H9 (cell line): ENCODE results near the gene MEIS2. TPM values are rescaled to one million over a fixed set of nuclear protein-coding genes. Genes with fewer than 3 reads are reported as not detected.

Experiments used
- DNase-seq: peaks from one replicate; pipeline ENCODE4 v3.0.0-alpha.2; 2017
- H2AFZ ChIP-seq: one replicate; pipeline ENCODE4 v1.6.1; 2013; ENCODE audit warnings: mild to moderate bottlenecking, low read length, control low read depth, moderate library complexity
- H2AK5ac ChIP-seq: 2 replicates; pipeline ENCODE4 v1.6.1; 2013; ENCODE audit warnings: low read length, control low read depth, mixed read lengths; ENCODE audit not compliant: insufficient read length
- H2BK120ac ChIP-seq: one replicate; pipeline ENCODE4 v1.6.1; 2013; ENCODE audit warnings: low read depth, mild to moderate bottlenecking, low read length, control low read depth, inconsistent platforms; ENCODE audit not compliant: poor library complexity, severe bottlenecking
- H2BK12ac ChIP-seq: 2 replicates; pipeline ENCODE4 v1.6.1; 2013; ENCODE audit warnings: low read length, control low read depth, mixed read lengths, low read depth; ENCODE audit not compliant: insufficient read length
- H2BK15ac ChIP-seq: 2 replicates; pipeline ENCODE4 v1.6.1; 2013; ENCODE audit warnings: low read depth, low read length, control low read depth
- H2BK20ac ChIP-seq: one replicate; pipeline ENCODE4 v1.6.1; 2013; ENCODE audit warnings: low read depth, mild to moderate bottlenecking, low read length, control low read depth, inconsistent platforms; ENCODE audit not compliant: poor library complexity, severe bottlenecking
- H2BK5ac ChIP-seq: 2 replicates; pipeline ENCODE4 v1.6.1; 2013; ENCODE audit warnings: low read length, control low read depth, mixed read lengths; ENCODE audit not compliant: insufficient read length
- H3K14ac ChIP-seq: 2 replicates; pipeline ENCODE4 v1.6.1; 2013; ENCODE audit warnings: low read length, control low read depth; ENCODE audit not compliant: insufficient read depth
- H3K18ac ChIP-seq: 2 replicates; pipeline ENCODE4 v1.6.1; 2013; ENCODE audit warnings: low read depth, mild to moderate bottlenecking, mixed read lengths, low read length, control low read depth; ENCODE audit not compliant: insufficient read length
- H3K23ac ChIP-seq: 2 replicates; pipeline ENCODE4 v1.6.1; 2013; ENCODE audit warnings: low read length, control low read depth, mixed read lengths, low read depth; ENCODE audit not compliant: insufficient read length
- H3K23me2 ChIP-seq: 2 replicates; pipeline ENCODE4 v1.6.1; 2013; ENCODE audit warnings: low read depth, mild to moderate bottlenecking, mixed read lengths, low read length, control low read depth; ENCODE audit not compliant: insufficient read length, poor library complexity, severe bottlenecking
- H3K27ac ChIP-seq: 2 replicates; pipeline ENCODE4 v1.5.1; 2013; ENCODE audit warnings: low read length, control low read depth, mixed read lengths, low read depth; ENCODE audit not compliant: insufficient read length
- H3K27me3 ChIP-seq: 2 replicates; pipeline ENCODE4 v1.6.1; 2013; ENCODE audit warnings: low read length, control low read depth, inconsistent platforms; ENCODE audit not compliant: insufficient read depth
- H3K4ac ChIP-seq: 2 replicates; pipeline ENCODE4 v1.6.1; 2013; ENCODE audit warnings: low read depth, mild to moderate bottlenecking, control low read depth, inconsistent platforms, low read length, moderate library complexity
- H3K4me1 ChIP-seq: 2 replicates; pipeline ENCODE4 v1.6.1; 2013; ENCODE audit warnings: low read length, control low read depth, inconsistent platforms; ENCODE audit not compliant: insufficient read depth
- H3K4me2 ChIP-seq: 2 replicates; pipeline ENCODE4 v1.6.1; 2013; ENCODE audit warnings: low read length, control low read depth, mixed read lengths; ENCODE audit not compliant: insufficient read length, insufficient read depth
- H3K56ac ChIP-seq: 2 replicates; pipeline ENCODE4 v1.6.1; 2013; ENCODE audit warnings: low read depth, mild to moderate bottlenecking, mixed read lengths, low read length, control low read depth; ENCODE audit not compliant: insufficient read length
- H3K79me1 ChIP-seq: 2 replicates; pipeline ENCODE4 v1.6.1; 2013; ENCODE audit warnings: low read depth, mild to moderate bottlenecking, moderate library complexity, low read length, control low read depth, inconsistent platforms; ENCODE audit not compliant: insufficient read depth, poor library complexity, severe bottlenecking
- H3K79me2 ChIP-seq: 2 replicates; pipeline ENCODE4 v1.6.1; 2013; ENCODE audit warnings: low read length, control low read depth, inconsistent platforms; ENCODE audit not compliant: insufficient read depth
- H3K9ac ChIP-seq: 2 replicates; pipeline ENCODE4 v1.6.1; 2013; ENCODE audit warnings: low read length, control low read depth, mixed read lengths; ENCODE audit not compliant: insufficient read length; ENCODE audit errors: extremely low read depth
- H3K9me3 ChIP-seq: one replicate; pipeline ENCODE4 v1.6.1; 2013; ENCODE audit warnings: low read depth, low read length, inconsistent platforms; ENCODE audit not compliant: control insufficient read depth
- H3T11ph ChIP-seq: one replicate; pipeline ENCODE4 v1.6.1; 2013; ENCODE audit warnings: mild to moderate bottlenecking, low read length, control low read depth, inconsistent platforms
- H4K20me1 ChIP-seq: one replicate; pipeline ENCODE4 v1.6.1; 2013; ENCODE audit not compliant: control insufficient read depth, insufficient read length, insufficient read depth
- H4K5ac ChIP-seq: 2 replicates; pipeline ENCODE4 v1.6.1; 2013; ENCODE audit warnings: low read depth, mild to moderate bottlenecking, mixed read lengths, low read length, control low read depth; ENCODE audit not compliant: insufficient read length
- H4K8ac ChIP-seq: replicated peaks from 2 replicates; pipeline ENCODE4 v1.6.1; 2013; ENCODE audit warnings: low read length, control low read depth, mixed read lengths, low read depth; ENCODE audit not compliant: insufficient read length
- H4K91ac ChIP-seq: 2 replicates; pipeline ENCODE4 v1.6.1; 2013; ENCODE audit warnings: low read depth, mild to moderate bottlenecking, moderate library complexity, mixed read lengths, low read length, control low read depth; ENCODE audit not compliant: insufficient read length
- H3K27ac Mint-ChIP-seq, 3 experiments: 2 replicates in 2 of 3; 3 replicates in 1 of 3; pipeline ENCODE4 v1.8.0; 2020 to 2021; ENCODE audit warnings: mixed read lengths in 3 of 3, mild to moderate bottlenecking in 1 of 3, moderate library complexity in 1 of 3
- H3K27me3 Mint-ChIP-seq: 2 replicates; pipeline ENCODE4 v1.8.0; 2021; ENCODE audit warnings: low read depth, mild to moderate bottlenecking, moderate library complexity, mixed read lengths
- H3K36me3 Mint-ChIP-seq, 3 experiments: 2 replicates in 2 of 3; 3 replicates in 1 of 3; pipeline ENCODE4 v1.8.0; 2020 to 2021; ENCODE audit warnings: low read depth in 3 of 3, mixed read lengths in 3 of 3; ENCODE audit not compliant: insufficient read depth in 1 of 3
- H3K4me1 Mint-ChIP-seq, 2 experiments: 2 replicates each; pipeline ENCODE4 v1.8.0; 2020; ENCODE audit warnings: mixed read lengths in 2 of 2
- H3K4me3 Mint-ChIP-seq, 2 experiments: 2 replicates in 1 of 2; 3 replicates in 1 of 2; pipeline ENCODE4 v1.8.0; 2020 to 2021; ENCODE audit warnings: mild to moderate bottlenecking in 2 of 2, mixed read lengths in 2 of 2, moderate library complexity in 1 of 2
- H3K9me3 Mint-ChIP-seq, 2 experiments: 2 replicates in 1 of 2; 3 replicates in 1 of 2; pipeline ENCODE4 v1.8.0; 2020; ENCODE audit warnings: mild to moderate bottlenecking in 2 of 2, mixed read lengths in 2 of 2, moderate library complexity in 1 of 2
- CTCF ChIP-seq: fragments of 200-600 bp; sonication (generic); conservative IDR thresholded peaks from 3 replicates; pipeline ENCODE4 v1.8.0; 2021; ENCODE audit warnings: antibody characterized with exemption, mild to moderate bottlenecking
- total RNA-seq: library from RNA; stranded (reverse); gene quantifications from 2 replicates; pipeline ENCODE4 v1.2.1, GENCODE V29; 2021

Gene MEIS2
- total RNA-seq, 1 experiment from 2014 or later, result 0.35 TPM

- Histone ChIP-seq H3K23ac (no peak overlapping the region), H4K8ac (no peak overlapping the region), H2BK15ac (no peak overlapping the region), H3K9ac (no peak overlapping the region), H3K27ac (no peak overlapping the region), H3K23me2 (no peaks in the 10 kb centered on the region), H3K4me2 (no peak overlapping the region), H3K4me1 (no peaks in the 10 kb centered on the region; the same call in 1 of the 2 replicates), H3T11ph (no peak overlapping the region), H3K27me3 (no peaks in the 10 kb centered on the region), H4K5ac (no peak overlapping the region), H3K4ac (no peak overlapping the region), H4K91ac (no peak overlapping the region), H2BK20ac (no peak overlapping the region), H2AFZ (no peak overlapping the region), H4K20me1 (no peaks in the 10 kb centered on the region), H2BK12ac (no peak overlapping the region), H2BK5ac (no peak overlapping the region), H2AK5ac (no peak overlapping the region), H3K9me3 (no peaks in the 10 kb centered on the region), H3K79me2 (no peaks in the 10 kb centered on the region), H3K14ac (no peak overlapping the region), H3K18ac (no peak overlapping the region), H3K79me1 (no peaks in the 10 kb centered on the region), H2BK120ac (no peak overlapping the region), H3K56ac (no peak overlapping the region)
- H3K4me1 Mint-ChIP-seq, result peaks cover 5 to 13% of the 10 kb centered on the region in 2 experiments
- no peak for TF ChIP-seq CTCF
- H3K36me3 Mint-ChIP-seq, result no peaks in the 10 kb centered on the region
- no peaks in the 10 kb centered on the region for H3K9me3 Mint-ChIP-seq
- no peak overlapping the region for H3K4me3 Mint-ChIP-seq
- no peak overlapping the region for H3K27ac Mint-ChIP-seq
- 0 out of 2 replicates have a peak, but pooled peaks cover 2% of the 10 kb centered on the region for H3K27me3 Mint-ChIP-seq
- no peak for DNase-seq
These were observed 98.9 kb downstream of the MEIS2 start for GRCh38 chr15:37001417-37001816.
